Embryonic facial prominence (tissue), 1 donor: ENCODE measurements around the gene C1orf50.
"Not testable (repeated sequence)": the region's sequence is repeated elsewhere in the genome, so short reads cannot be mapped to it uniquely, and the experiment has no call there.

ENCODE experiments used
- DNase-seq: peaks from one replicate; pipeline ENCODE4 v3.0.0-alpha.2; 2016; ENCODE audit errors: extremely low spot score

C1orf50 gene

DNA sequence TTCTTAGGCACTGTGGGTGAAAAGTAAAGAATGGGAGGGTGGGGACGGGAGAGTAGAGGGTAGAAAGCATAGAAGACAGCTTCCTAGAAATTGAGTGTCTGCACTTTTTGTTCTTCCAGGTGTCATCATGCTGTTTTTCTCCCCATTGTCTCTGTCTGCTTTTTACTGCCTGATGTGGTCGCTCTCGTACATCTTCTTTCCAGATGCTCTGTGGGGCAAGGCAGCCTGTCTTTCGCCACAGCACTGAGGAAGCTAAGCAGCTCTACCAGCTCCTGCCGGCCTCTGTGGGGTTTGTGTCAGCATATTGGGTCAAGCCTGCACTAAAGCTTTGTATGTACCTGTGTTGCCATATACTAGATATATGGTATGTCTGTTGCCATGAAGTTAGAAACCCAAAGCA is 30.9 kb downstream of the C1orf50 start:
- no peak for DNase-seq

DNA sequence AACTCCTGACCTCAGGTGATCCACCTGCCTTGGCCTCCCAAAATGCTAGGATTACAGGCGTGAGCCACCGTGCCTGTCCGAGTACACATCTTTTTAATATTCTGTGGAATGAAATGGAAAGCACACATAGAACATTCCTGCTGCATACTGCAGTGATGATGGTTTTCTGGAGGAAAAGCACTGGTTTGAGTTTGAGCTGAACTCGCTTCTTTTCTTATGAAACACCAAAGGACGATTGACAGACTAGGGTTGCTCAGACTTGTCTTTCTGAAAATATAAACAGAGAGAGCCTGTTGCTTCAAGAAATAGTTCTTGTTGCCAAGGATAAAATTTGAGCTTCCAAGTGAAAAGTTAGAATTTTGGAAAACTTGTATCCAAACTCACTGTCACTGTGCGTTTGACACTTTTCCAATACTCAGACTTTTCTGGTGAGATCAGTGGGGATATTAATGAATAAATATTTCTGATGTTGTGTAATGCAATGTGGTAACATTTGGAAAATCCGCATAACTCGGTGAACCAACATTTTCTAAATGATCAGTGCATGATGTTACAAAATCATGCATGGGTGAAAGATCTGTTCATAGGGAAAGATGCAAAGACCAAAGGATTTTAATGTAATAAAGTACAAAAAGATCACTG is 34.9 kb downstream of the C1orf50 start:
- no peak for DNase-seq

DNA sequence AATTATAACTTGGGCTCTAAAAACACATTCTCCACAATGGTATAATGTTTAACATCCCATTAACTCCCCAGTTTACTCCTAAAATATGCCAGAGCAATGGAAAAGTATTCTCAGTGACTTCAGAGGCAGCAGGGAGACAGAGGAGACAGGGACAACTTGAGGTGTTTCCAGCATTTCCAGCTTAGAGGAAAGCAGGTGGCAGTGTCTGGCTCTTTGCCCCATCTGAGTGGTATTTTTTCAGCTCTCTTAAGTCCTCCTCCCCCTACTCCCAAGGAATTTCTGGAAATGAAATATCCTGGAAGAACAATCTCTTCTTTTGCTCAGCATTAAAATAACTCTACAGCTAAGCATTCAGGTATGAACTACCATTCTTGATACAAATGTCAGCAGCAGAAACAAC is 39.1 kb downstream of the C1orf50 start:
- no peak for DNase-seq

DNA sequence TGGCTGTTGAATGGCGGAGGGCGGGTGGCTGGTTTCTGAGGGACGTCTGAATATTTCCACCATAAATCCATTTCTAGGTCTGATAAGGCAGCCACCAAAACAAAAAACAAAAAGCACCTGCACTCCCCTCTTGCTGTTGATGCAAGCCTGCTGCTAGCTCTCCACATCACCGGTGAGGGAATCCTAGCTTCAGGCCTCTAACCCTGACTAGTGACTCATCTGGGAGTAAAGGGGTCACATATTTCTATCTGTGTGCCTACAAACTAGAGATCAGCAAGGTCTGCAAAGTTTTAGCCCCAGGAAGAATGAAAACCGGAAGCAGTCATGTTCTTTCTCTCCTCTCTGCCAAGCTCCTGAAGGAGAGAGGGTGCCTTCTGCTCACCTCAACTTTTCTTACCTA is 39.5 kb downstream of the C1orf50 start:
- DNase-seq = no peak

DNA sequence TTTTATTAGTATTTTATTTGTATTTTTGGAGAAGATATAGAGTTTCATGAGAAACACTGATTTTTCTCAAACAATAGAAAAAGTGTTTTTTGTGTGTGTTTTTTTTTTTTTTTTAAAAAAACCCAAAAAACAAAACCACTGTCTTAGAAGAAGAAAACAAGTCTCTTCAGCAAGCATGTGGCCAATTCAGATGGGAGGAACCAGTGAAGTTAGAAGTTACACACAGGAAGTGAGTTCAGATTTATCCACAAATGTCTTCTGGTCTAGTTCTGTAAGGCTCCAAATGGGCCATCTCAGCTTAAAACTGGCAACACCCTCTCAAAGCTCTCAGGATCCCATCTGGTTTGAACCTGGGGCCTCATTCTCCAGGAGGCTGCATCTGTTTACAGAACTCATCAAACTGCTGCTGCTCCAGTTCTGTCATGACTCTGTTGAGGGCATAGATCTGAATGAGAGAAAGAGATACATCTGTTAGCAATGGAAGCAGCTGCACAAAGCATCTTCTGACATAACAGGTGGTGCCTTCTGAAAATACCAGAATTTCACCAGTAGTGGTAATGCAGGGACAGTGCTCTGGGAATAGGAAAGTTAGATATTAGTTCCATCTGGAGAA is 40.1 kb downstream of the C1orf50 start:
- DNase-seq = no peak

DNA sequence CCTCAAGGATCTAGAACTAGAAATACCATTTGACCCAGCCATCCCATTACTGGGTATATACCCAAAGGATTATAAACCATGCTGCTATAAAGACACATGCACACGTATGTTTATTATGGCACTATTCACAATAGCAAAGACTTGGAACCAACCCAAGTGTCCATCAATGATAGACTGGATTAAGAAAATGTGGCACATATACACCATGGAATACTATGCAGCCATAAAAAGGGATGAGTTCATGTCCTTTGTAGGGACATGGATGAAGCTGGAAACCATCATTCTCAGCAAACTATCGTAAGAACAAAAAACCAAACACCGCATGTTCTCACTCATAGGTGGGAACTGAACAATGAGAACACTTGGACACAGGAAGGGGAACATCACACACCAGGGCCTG is 47.8 kb downstream of the C1orf50 start:
- DNase-seq = not testable (repeated sequence)

DNA sequence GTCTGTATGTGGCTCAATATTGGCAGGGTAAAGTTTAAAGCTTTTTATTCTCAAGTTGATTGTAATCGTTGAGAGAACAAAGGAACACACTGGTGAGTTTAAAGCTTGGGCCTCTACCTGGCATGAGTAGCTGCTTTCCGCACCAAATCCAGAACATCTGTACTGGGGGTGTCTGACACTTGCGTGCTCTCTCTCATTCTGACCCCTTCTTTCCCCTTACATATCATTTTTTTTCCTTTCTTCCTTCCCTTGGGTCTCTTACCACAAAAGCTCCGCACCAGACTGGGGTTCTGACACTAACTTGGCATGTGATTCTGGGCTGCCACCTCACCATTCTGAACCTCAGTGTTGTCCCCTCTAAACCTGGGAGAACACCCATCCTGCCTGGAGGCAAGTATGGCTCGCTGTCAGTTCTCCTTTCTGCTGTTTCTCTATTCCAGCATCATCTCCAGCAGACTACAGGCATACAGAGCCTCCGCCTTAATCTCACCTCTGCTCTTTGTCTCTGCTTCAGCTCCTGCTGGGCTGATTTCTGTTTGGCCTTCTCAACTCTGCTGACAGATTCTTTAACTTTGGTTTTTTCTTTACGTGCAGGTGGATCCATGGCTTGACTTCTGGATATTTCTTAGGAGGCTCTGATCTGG is 49.0 kb downstream of the C1orf50 start:
- DNase-seq = no peak

DNA sequence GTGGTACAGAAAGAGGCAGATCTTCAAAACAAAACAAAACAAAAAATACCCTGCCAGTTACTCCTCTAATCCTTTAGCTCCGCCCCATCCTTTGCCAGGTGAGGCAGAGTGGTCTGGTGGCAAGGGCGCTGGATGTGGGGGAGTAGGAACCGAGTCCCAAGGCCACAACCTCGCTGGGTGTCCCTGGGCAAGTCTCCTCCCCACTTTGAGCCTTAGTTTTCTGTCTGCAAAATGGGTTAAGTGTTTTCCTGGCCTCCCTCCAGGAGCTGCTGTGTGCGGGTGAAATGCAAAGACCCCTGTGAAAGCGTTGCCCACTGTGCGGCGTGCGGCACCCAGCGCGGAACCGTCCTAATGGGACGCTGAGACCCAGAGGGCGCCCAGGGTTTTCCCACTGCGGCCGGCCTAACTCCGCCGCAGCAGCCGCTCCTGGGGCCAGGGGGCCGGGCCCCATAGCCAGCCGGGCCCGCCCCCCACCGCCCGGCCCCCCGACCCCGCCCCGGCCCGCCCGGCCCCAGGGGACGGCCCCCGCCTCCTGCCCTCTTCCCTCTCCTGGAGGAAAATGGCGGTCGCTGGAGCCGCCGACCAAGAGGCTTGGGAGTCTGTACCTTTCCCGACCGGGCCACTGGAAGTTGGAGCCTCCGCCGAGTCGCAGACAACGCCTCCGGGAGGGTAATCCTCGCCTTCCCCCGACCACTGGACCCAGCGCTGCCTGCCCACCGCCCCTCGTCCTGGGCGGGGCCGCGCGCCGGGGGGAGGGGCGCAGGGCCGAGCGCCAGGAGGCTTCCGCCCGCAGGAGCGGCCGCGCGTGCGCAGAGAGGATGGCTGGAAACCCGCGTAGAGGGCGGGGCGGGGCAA is 49.8 kb downstream of the C1orf50 start, which contains the start of the genes ERMAP and SVBP:
TSS of gene ERMAP (plus strand) at position 538 of the 855 bp plus-strand sequence. CDS start 13,327 bp downstream, outside the sequence.
TSS of gene SVBP (minus strand) at position 813 of the 855 bp plus-strand sequence. CDS start 853 bp downstream, outside the sequence.
- DNase-seq = peak; percentile 81

DNA sequence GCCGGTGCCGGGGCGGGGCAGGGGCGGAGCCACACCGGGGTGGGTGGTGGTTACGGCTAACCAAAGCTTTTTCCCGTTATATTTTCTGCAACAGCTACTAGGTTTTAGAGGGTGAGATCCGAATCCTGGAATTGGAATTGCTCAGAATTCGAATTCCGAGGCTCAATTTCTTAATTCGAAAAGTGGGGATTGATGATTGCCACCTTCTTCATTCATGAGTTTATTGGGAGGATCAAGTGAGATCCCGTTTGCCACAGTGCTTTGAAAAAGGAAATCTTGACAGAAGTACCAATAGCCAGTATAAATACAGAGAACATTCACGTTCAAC is 50.4 kb downstream of the C1orf50 start:
- DNase-seq = no peak

DNA sequence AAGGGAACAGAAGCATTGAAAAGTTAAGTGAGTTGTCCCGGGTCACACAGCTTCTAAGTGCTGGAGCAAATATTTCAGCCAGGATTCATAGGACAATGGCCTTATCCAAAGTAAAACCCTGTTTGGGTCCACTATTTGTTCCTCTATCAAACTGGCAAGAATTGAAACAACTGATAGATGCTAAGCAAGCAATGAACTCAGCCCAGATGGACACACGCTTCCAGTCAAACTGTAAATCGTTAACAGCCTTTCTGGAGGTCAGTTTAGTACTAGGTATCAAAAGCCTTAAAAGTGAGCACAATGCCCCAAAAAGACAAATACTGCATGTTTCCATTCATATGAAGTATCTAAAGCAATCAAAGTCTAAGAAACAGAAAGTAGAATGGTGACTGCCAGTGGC is 50.9 kb downstream of the C1orf50 start:
- DNase-seq = no peak

DNA sequence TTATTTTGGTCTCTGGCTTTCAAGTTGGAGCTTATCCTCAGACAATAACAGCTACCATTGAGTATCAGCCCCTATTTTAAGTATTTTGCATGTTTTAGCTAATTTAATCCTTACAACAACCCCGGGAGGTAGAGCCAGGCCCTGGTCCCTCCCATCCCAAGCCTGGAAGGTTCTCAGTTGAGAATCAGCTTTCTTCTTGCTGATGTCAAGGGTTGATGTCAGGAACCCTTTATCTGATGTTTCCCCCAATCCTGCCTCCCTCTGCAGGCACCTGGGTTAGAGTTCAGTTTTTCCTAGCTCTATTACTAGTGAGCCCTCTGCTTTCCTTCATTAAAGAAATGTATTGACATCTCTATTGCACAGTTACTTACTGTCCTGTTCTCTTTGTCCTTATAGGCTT is 53.8 kb downstream of the C1orf50 start:
- no peak for DNase-seq

DNA sequence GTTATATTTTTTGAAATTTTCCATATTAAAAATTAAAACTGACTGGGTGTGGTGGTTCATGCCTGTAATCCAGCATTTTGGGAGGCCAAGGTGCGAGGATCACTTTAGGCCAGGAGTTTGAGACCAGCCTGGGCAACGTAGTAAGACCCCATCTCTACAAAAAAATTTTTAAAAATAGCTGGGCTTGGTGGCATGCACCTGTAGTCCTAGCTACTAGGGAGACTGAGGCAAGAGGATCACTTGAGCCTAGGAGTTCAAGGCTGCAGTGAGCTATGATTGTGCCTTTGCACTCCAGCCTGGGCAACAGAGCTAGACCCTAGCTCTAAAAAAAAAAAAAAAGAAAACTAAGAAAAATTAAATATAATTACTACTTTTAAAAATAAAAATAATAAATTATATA is 54.6 kb downstream of the C1orf50 start:
- DNase-seq = no peak

DNA sequence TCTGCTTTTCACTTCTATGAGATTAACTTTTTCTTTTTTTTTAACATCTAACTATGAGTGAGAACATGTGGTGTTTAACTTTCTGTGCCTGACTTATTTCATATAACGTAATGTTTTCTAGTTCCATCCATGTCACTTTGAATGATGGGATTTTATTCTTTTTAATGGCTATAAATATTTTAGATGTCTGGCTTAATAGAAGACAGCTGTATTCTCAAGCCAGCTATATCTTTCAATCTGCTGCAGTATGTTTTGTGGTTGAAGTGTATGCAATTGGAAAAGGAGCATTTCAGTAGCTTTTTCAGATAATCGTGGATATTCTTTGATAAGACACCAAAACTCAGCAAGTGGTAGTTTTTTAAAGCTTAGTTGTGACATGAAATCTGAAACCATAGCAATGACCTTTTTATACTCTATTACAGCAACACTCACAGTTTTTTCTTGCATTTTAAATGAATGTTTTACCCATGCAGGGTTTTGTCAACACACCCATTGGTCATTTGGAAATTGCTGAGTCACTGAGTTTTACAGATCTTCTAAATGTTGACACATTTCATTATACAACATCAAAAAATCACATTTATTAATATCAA is 55.8 kb downstream of the C1orf50 start:
- DNase-seq = peak; percentile 27

DNA sequence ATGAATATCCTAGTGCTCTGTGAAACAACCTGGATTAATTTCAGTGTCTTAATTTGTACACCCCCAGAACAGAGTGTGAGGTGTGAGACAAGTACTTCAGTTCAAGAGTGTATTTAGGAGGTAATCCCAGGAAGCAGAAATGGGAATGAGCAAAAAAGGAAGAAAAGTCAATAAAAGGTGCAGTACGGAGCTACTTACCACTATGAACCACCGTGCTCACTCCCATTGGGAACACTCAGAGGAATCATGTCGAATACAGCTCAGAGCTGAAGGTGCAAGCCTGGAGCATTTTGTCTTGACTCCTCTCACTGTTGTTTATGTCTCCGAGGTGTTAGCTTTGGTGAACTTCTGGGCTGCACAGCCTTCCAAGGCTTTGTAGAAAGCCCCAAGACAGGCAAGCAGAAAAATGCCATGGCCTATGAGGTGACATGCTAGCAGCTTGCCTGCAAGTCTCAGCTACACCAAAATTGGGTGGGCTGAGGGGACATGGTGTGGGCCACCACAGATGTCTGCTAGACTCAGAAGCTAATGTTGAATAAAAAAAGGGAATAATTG is 57.5 kb downstream of the C1orf50 start:
- no peak for DNase-seq

DNA sequence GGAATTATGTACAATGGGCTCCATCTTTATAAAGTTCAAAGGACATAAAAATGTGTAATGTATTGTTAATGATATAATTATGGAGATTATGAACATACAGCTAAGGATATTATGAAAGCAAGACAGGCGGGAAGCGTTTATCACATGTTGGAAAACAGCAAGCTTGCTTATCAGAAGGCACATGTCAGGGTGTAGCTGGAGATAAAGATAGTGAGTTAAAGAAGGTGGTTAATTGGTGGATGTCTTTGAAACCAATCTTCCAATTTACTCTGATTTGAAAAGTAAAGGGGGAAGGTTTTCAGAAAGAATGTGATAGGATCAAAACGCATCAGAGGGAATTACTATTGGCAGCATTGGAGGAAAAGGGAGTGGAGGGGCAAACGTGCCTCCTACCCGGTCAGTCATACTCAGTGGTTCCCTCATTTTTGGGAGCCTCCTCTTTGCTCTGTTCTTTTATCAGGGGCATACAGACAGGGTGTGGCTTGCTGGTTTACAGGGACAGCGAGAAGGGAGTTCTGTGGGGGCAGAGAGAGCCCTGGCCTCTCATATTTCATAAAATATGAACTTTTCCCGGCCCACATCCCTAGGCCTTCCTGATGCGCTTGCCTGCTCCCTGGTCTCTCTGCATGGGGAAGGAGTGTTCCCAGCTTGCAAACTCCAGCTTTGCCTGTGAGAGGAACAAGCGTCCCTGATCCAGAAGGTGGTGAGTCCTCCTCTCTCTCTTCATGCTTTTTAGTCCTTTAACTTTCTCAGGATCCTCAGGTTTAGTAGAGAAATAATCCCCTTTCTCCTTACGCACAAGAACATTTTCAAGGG is 58.2 kb downstream of the C1orf50 start:
- DNase-seq = no peak
